Smooth muscle cell (in vitro differentiated cells): ENCODE data around the gene MFSD6. TPM values are rescaled to one million over a fixed set of nuclear protein-coding genes. Genes with fewer than 3 reads are reported as not detected.

ENCODE experiments used
- DNase-seq: peaks from one replicate; lab custom pipeline; 2025; ENCODE audit not compliant: unreplicated experiment; lab: John Stamatoyannopoulos, UW
- H2AFZ ChIP-seq: fragments of 200-600 bp; sonication (generic); 2 replicates; pipeline ENCODE4 v1.6.0; 2016; ENCODE audit warnings: antibody characterized with exemption, low read depth, mild to moderate bottlenecking
- H3F3A ChIP-seq: fragments of 200-600 bp; sonication (generic); 2 replicates; pipeline ENCODE4 v1.6.0; 2017; ENCODE audit warnings: antibody characterized with exemption, low read depth
- H3K27ac ChIP-seq: fragments of 200-600 bp; sonication (generic); 2 replicates; pipeline ENCODE4 v1.5.1; 2016; ENCODE audit warnings: low read depth, mild to moderate bottlenecking
- H3K27me3 ChIP-seq: fragments of 200-600 bp; sonication (generic); 2 replicates; pipeline ENCODE4 v1.6.1; 2016; ENCODE audit warnings: low read depth, mild to moderate bottlenecking
- H3K36me3 ChIP-seq: fragments of 200-600 bp; sonication (generic); 2 replicates; pipeline ENCODE4 v1.5.1; 2016; ENCODE audit warnings: low read depth
- H3K4me1 ChIP-seq: fragments of 200-600 bp; sonication (generic); 2 replicates; pipeline ENCODE4 v1.5.1; 2016; ENCODE audit warnings: low read depth
- H3K4me2 ChIP-seq: fragments of 200-600 bp; sonication (generic); 2 replicates; pipeline ENCODE4 v1.6.0; 2016; ENCODE audit warnings: mild to moderate bottlenecking
- H3K4me3 ChIP-seq: fragments of 200-600 bp; sonication (generic); 2 replicates; pipeline ENCODE4 v1.5.1; 2016; ENCODE audit warnings: mild to moderate bottlenecking
- H3K79me2 ChIP-seq: fragments of 200-600 bp; sonication (generic); 2 replicates; pipeline ENCODE4 v1.6.0; 2016; ENCODE audit warnings: low read depth, mild to moderate bottlenecking
- H3K9ac ChIP-seq: fragments of 200-600 bp; sonication (generic); 2 replicates; pipeline ENCODE4 v1.6.0; 2016; ENCODE audit warnings: low read depth
- H3K9me3 ChIP-seq: fragments of 200-600 bp; sonication (generic); replicated peaks from 2 replicates; pipeline ENCODE4 v1.5.1; 2016; ENCODE audit warnings: low read depth
- H4K20me1 ChIP-seq: fragments of 200-600 bp; sonication (generic); 2 replicates; pipeline ENCODE4 v1.6.0; 2016; ENCODE audit warnings: low read depth
- CTCF ChIP-seq: fragments of 200-600 bp; sonication (generic); IDR thresholded peaks from 2 replicates; pipeline ENCODE4 v1.5.1; 2017; ENCODE audit warnings: borderline replicate concordance, mild to moderate bottlenecking, antibody characterized with exemption; ENCODE audit not compliant: insufficient read depth, poor library complexity, severe bottlenecking
- WGBS: methylation state at CpG from one replicate; pipeline ENCODE4 v1.1.7; 2016; ENCODE audit warnings: low lambda C conversion rate; 5-methylcytosine and 5-hydroxymethylcytosine counted together
- polyA plus RNA-seq: library from polyadenylated mRNA; unstranded; fragments of >200 nt; fragmentation: Nextera tagmentation; extraction: Ambion mirVana; gene quantifications from 2 replicates; pipeline ENCODE4 v1.2.1, GENCODE V29; 2016
- total RNA-seq: library from RNA; depleted of rRNA; stranded (reverse); fragments of >200 nt; gene quantifications from 2 replicates; pipeline ENCODE4 v1.2.3, GENCODE V29; 2014

The MFSD6 gene
- total and polyA plus RNA-seq, 2 experiments from 2014 or later, result 1.2 to 3.6 TPM

- WGBS, result 92% methylated on average over 2 of the region's 2 CpGs
- Histone ChIP-seq H3K27ac (no peak overlapping the region), H4K20me1 (no peaks in the 10 kb centered on the region), H3K27me3 (no peaks in the 10 kb centered on the region), H3K36me3 (no peaks in the 10 kb centered on the region), H3K4me2 (no peak overlapping the region), H3K79me2 (no peaks in the 10 kb centered on the region), H3K4me3 (no peak overlapping the region), H2AFZ (no peak overlapping the region), H3K9me3 (no peaks in the 10 kb centered on the region), H3K9ac (no peak overlapping the region), H3F3A (no peaks in the 10 kb centered on the region), H3K4me1 (no peaks in the 10 kb centered on the region)
- DNase-seq, result no peak
- no peak for TF ChIP-seq CTCF
Observed at GRCh38 chr2:190513877-190514276, 105.7 kb downstream of the MFSD6 start.

- H3K9ac ChIP-seq, result no peak overlapping the region
- WGBS, result 100% methylated on average over 1 of the region's 1 CpG
- TF ChIP-seq CTCF, result no peak
- H3K79me2 ChIP-seq, result no peaks in the 10 kb centered on the region
- no peak overlapping the region for H3K4me2 ChIP-seq
- H3K36me3 ChIP-seq, result no peaks in the 10 kb centered on the region
- no peak for DNase-seq
- H3K9me3 ChIP-seq, result no peaks in the 10 kb centered on the region
- no peak overlapping the region for H3K4me3 ChIP-seq
- H2AFZ ChIP-seq, result no peak overlapping the region
- no peak overlapping the region for H3K27ac ChIP-seq
- H4K20me1 ChIP-seq, result no peaks in the 10 kb centered on the region
- no peaks in the 10 kb centered on the region for H3F3A ChIP-seq
- H3K4me1 ChIP-seq, result no peaks in the 10 kb centered on the region
- no peaks in the 10 kb centered on the region for H3K27me3 ChIP-seq
Observed at GRCh38 chr2:190514676-190515075, 106.5 kb downstream of the MFSD6 start.

- Histone ChIP-seq H3K4me2 (no peak overlapping the region), H3K27ac (no peak overlapping the region), H3K79me2 (no peaks in the 10 kb centered on the region), H3K4me1 (no peaks in the 10 kb centered on the region), H3K9me3 (no peaks in the 10 kb centered on the region), H3K36me3 (no peaks in the 10 kb centered on the region), H3F3A (no peaks in the 10 kb centered on the region), H3K4me3 (no peak overlapping the region), H2AFZ (no peak overlapping the region), H3K9ac (no peak overlapping the region), H4K20me1 (no peaks in the 10 kb centered on the region), H3K27me3 (no peaks in the 10 kb centered on the region)
- no peak for DNase-seq
- 65% methylated on average over 1 of the region's 1 CpG for WGBS
- no peak for TF ChIP-seq CTCF
Observed at GRCh38 chr2:190515687-190516086, 107.5 kb downstream of the MFSD6 start.

- Histone ChIP-seq H3F3A (no peaks in the 10 kb centered on the region), H3K4me2 (no peak overlapping the region), H3K27ac (no peak overlapping the region), H3K9ac (no peak overlapping the region), H3K79me2 (no peaks in the 10 kb centered on the region), H3K27me3 (no peaks in the 10 kb centered on the region), H3K36me3 (no peaks in the 10 kb centered on the region), H3K9me3 (no peaks in the 10 kb centered on the region), H4K20me1 (no peaks in the 10 kb centered on the region), H3K4me1 (no peaks in the 10 kb centered on the region), H2AFZ (no peak overlapping the region), H3K4me3 (no peak overlapping the region)
- no peak for DNase-seq
- 82% methylated on average over 2 of the region's 2 CpGs for WGBS
- no peak for TF ChIP-seq CTCF
Observed at GRCh38 chr2:190517468-190517867, 109.3 kb downstream of the MFSD6 start.
